NOMO-1 treated with DMSO at 0.1 percent for 48 hours (cell line): Measurements from ENCODE around the gene SLC35E3.
"Not testable (repeated sequence)": the region's sequence is repeated elsewhere in the genome, so short reads cannot be mapped to it uniquely, and the experiment has no call there.

Experiments
- DNase-seq: peaks from one replicate; lab custom pipeline; 2025; ENCODE audit not compliant: unreplicated experiment; lab: John Stamatoyannopoulos, UW

The SLC35E3 gene

DNA sequence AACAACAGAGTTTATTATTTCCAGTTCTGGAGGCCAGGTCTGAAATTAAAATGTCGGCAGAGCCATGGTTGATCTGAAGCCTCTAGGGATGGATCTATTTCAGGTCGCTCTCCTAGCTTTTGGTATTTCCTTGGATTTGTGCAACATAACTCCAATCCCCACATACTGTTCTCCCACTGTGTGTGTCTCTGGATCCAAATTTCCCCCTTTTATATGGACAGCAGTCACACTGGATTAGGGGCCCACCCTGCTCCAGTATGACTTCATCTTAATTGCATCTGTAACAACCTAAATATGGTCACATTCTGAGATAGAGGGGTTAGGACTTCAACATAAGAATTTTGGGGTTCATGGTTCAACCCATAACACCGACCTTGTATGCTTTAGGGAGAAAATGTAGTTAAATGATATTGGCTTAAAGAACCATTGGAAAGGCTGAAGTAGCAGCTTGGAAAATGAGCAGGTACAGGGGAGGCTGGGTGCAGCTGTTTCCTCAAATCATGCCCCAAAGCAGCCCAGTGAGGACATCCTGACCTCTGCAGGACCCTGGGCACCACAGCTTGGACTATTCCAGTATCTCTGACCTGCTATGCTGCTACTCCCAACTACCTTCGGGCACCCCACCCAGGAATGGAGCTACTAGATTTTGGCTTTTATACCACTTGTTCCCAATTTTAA is 48.1 kb downstream of the SLC35E3 start:
- DNase-seq, result no peak

DNA sequence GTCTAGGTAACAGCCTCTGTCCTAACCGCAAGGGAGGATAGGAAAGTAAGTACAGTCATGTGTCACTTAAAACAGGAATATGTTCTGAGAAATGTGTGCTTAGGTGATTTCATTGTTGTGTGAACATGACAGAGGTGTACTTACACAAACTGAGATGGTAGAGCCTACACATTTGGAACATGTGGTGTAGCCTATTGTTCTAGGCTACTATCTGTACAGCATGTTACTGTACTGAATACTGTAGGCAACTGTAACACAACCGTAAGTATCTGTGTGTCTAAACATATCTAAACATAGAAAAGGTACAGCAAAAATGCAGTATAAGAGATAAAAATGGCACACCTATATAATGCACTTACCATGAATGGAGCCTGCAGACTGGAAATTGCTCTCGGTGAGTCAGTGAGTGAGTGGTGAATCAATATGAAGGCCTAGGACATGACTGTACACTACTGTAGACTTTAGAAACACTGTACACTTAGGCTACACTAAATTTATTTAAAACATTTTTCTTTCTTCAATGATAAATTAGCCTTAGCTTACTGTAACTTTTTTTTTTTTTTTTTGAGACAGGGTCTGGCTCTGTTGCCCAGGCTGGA is 48.8 kb downstream of the SLC35E3 start:
- no peak for DNase-seq

DNA sequence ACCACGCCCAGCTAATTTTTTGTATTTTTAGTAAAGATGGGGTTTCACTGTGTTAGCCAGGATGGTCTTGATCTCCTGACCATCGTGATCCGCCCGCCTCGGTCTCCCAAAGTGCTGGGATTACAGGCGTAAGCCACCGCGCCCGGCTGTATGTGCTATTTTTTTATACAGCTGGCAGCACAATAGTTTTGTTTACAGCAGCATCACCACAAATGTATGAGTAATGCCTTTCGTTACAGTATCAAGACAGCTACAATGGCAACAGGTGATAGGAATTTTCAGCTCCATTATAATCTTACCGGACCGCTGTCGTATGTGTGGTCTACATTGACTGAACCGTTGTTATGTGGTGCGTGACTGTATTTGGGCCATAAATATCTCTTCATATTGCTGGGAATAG is 50.4 kb downstream of the SLC35E3 start:
- no peak for DNase-seq

DNA sequence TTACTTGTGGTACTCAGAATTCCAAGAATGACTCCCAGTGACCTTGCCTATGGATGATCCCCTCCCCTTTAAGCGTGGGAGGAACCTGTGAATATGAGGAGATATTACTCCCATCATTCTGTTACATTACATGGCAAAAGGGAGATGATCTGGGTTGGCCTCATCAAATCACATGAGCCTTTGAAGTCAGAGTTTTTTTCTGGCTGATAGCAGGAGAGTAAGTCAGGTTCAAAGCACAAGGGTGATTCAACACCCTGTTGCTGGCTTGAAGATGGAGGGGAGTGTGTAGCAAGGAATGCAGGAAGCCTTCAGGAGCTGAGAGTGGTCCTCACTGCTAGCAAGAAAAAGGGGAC is 52.9 kb downstream of the SLC35E3 start:
- DNase-seq, result no peak

DNA sequence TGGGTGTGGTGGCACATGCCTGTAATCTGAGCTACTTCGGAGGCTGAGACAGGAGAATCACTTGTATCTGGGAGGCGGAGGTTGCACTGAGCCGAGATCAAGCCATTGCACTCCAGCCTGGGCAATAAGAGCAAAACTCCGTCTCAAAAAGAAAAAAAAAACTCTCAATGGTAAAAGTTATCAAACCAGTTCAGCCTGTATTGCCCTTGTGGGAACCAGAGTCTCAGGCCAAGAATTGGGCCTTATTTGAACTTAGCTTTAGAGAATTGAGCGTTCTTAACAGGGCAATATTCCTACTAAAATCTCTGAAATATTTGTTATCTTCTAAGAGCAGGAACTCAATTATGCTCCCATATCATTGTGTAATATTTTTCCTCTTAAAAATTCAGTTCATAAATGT is 54.3 kb downstream of the SLC35E3 start:
- DNase-seq, result no peak

DNA sequence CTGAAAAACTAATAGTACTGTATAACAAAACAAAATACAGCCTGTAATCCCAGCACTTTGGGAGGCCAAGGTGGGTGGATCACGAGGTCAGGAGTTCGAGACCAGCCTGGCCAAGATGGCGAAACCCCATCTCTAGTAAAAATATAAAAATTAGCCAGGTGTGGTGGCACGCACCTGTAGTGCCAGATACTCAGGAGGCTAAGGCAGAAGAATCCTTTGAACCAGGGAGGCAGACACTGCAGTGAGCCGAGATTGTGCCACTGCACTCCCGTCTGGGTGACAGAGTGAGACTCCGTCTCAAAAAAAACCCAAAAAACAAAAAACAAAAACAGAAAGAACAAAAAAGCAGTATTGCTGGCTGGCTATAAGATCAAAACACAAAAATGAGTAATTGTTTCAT is 55.1 kb downstream of the SLC35E3 start:
- not testable (repeated sequence) for DNase-seq

DNA sequence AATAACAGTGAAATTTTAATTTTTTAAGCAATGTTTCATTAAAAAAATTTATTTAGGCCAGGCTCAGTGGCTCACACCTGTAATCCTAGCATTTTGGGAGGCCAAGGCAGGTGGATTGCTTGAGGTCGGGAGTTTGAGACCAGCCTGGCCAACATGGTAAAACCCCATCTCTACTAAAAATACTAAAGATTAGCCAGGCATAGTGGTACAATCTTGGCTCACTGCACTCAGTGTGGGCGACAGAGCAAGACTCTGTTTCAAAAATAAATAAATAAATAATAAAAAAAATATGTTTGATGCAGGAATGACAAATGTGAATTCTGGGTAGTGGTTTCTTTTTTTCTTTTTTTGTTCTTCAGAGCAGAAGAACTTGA is 56.4 kb downstream of the SLC35E3 start:
- not testable (repeated sequence) for DNase-seq

DNA sequence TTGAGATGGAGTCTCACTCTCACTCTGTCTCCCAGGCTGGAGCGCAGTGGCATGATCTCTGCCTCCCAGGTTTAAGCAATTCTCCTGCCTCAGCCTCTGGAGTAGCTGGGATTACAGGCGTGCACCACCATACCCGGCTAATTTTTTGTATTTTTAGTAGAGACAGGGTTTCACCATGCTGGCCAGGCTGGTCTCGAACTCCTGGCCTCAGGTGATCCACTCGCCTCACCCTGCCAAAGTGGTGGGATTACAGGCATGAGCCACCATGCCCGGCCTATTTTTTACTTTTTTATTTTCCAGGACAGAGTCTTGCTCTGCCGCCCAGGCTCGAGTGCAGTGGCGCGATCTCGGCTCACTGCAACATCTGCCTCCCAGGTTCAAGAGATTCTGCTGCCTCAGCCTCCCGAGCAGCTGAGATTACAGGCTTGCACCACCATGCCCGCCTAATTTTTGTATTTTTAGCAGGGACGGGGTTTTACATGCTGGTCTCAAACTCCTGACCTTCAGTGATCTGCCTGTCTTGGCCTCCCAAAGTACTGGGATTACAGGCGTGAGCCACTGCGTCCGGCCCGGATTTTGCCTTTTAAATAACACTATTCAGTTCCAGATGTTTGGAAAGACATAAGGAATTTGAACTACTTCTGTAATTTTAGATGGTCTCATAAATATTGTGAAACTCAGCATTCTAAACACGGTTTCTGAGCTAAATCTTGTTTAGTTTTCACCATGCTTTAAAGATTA is 57.1 kb downstream of the SLC35E3 start:
- DNase-seq, result not testable (repeated sequence)

DNA sequence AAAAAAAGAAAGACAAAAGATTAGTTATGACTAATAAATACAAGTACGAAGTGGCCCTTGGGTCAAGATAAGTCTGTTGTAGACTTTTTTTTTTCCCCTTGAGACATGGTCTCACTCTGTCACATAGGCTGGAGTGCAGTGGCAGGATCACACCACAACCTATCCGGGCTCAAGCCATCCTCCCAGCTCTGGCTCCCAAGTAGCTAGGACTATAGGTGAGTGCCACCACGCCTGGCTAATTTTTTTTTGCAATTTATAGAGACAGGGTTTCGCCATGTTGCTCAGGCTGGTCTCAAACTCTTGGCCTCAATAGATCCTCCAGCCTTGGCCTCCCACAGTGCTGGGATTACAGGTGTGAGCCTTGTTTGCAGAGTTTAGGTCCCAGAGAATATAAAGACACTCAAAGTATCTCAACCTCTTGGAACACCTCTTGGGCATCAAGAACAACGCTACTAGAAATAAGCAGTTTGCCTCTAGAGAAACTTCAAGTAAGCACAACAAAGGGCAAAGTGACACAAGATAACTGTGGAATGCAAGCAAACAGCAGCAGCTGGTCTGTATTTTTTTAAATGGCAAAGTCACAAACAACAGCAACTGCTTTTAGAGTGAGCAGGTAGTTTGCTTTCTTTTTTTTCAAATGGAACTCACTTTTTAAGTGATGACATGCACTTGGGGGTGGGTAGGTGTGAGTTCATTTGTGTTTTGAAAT is 58.1 kb downstream of the SLC35E3 start:
- DNase-seq, result no peak

DNA sequence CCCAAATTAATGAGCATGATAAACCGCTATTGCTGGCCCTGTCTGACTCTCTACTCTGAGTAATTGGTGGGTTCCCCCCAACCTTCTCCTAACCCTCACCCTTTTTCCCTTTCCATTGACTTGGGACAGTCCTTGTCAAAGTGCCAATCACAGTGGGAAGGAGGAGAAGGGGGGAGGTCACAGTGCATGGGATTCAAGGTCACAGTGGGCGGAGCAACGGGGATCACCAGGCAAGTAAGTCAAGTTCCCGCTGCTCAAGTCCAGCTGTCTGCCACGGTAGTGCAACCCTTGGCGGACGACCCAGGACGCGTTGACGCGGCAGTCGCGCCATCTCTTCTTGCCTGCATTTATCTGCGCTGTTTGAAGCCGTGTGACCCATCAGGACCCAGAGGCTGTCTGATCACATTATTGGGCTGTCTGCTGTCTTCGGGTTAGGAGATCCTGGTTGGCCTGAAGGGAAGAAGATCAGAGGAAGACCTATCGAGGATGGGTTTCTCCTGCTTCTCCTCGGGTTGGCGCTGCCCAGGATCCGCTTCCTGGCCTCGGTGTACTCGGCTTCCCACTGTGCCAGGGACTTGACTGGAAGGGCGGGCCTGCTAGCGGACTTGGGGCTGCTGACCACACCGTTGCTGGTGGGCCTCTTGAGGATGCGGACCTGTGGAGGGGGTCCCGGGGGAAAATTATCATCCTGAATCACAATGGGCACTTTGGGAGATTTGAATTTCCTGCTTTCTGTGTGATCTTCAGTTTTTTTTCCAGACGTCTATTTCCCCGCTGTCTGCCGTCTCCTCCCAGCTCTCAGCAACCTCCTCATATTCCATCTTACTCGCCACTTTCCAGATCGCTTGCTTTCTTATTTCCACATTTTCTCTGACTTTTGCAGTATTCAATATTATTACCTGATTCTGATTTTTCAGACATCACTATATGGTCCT is 58.9 kb downstream of the SLC35E3 start:
- DNase-seq, result no peak

DNA sequence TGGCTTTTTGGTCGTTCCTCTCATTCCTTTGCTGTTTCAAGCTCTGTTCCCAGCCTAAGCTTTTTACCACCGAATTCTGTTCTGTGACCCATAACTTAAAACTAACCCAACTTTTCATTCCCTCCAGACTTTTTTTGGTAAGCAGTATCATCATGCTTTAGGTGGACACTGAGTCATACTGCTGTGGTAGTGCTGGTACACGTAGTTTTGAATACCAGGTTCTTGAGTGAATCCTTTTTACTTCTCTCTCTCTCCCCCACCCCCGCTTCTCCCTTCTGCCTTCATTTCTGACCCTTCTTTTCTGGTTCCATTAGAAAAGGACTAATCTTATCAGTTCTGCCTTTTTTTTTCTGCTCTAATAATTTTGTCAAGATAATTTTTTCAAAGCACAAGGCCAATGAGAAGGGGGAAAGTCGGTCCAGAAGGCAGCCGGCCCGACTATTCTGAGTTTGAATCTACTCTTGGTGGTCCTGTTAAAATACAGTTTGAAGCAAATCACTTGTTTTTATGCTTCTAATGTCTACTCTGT is 59.7 kb downstream of the SLC35E3 start:
- DNase-seq, result no peak

DNA sequence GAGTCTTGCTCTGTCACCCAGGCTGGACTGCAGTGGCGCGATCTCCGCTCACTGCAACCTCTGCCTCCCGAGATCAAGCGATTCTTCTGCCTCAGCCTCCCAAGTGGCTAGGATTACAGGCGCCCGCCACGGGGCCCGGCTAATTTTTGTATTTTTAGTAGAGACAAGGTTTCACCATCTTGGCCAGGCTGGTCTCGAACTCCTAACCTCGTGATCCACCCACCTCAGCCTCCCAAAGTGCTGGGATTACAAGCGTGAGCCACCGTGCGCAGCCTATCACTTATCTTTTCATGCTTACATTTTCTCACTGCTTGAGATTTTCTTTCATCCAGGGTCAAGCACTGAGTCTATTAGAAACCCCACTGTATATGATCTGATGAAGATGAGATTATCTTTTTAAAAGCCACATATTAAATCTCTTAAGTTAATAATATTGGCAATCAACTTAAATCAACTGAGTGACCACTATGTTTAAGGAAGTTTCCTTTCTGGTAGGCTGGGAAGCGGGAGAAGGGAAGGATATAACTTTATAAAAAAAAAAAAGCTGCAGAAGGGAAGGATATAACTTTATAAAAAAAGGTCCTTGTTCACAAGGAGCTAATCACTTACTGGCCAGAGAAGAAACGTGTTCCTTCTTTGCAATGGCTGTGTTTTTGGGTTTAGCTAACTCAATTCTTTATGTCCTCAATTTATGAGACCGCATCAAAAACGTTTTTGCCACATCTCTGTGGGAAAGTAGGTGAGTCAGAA is 60.7 kb downstream of the SLC35E3 start:
- DNase-seq, result peak; percentile 40

DNA sequence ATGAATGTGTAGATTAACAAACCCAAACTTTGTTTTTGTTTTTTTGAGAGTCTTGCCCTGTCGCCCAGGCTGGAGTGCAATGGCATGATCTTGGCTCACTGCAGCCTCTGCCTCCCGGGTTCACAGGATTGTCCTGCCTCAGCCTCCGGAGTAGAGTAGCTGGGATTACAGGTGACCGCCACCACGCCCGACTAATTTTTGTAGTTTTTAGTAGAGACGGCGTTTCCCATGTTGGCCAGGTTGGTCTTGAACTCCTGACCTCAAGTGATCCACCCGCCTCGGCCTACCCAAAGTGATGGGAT is 61.2 kb downstream of the SLC35E3 start:
- not testable (repeated sequence) for DNase-seq

DNA sequence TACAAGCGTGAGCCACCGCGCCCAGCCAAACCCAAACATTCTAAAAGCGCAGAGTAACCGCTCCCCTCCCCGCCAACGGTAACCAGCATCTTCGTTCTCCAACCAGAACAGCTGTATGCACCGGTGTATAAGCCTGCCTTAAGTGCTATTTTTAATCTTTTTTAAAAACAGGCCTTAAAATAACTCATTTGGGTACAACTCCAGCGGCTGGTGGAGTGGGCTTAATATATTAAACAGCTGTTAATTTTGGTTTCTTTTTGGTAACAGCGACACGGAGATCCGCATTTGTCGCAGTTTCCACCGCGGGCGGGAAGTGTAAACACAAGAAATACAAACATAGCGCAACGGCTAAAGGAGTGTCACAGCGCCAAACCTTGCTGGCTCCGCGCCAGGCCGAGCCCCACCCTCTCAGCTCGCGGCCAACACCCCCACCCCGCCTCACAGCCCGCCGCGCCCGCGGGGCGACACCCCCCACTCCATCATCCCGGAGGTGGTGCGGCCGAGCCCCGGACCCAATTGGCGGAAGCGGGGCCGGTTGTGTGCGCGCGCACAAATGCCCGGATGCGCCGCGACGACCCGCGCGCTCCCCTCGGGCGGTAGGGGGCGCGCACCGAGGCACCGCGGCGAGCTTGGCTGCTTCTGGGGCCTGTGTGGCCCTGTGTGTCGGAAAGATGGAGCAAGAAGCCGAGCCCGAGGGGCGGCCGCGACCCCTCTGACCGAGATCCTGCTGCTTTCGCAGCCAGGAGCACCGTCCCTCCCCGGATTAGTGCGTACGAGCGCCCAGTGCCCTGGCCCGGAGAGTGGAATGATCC is 61.8 kb downstream of the SLC35E3 start, which contains the start of gene MDM2:
TSS of gene MDM2 (plus strand) at position 602 of the 812 bp plus-strand sequence. CDS start 301 bp downstream, outside the sequence.
- DNase-seq, result peak; percentile 92

DNA sequence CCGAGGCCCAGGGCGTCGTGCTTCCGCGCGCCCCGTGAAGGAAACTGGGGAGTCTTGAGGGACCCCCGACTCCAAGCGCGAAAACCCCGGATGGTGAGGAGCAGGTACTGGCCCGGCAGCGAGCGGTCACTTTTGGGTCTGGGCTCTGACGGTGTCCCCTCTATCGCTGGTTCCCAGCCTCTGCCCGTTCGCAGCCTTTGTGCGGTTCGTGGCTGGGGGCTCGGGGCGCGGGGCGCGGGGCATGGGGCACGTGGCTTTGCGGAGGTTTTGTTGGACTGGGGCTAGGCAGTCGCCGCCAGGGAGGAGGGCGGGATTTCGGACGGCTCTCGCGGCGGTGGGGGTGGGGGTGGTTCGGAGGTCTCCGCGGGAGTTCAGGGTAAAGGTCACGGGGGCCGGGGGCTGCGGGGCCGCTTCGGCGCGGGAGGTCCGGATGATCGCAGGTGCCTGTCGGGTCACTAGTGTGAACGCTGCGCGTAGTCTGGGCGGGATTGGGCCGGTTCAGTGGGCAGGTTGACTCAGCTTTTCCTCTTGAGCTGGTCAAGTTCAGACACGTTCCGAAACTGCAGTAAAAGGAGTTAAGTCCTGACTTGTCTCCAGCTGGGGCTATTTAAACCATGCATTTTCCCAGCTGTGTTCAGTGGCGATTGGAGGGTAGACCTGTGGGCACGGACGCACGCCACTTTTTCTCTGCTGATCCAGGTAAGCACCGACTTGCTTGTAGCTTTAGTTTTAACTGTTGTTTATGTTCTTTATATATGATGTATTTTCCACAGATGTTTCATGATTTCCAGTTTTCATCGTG is 62.6 kb downstream of the SLC35E3 start:
- DNase-seq, result peak; percentile 96

DNA sequence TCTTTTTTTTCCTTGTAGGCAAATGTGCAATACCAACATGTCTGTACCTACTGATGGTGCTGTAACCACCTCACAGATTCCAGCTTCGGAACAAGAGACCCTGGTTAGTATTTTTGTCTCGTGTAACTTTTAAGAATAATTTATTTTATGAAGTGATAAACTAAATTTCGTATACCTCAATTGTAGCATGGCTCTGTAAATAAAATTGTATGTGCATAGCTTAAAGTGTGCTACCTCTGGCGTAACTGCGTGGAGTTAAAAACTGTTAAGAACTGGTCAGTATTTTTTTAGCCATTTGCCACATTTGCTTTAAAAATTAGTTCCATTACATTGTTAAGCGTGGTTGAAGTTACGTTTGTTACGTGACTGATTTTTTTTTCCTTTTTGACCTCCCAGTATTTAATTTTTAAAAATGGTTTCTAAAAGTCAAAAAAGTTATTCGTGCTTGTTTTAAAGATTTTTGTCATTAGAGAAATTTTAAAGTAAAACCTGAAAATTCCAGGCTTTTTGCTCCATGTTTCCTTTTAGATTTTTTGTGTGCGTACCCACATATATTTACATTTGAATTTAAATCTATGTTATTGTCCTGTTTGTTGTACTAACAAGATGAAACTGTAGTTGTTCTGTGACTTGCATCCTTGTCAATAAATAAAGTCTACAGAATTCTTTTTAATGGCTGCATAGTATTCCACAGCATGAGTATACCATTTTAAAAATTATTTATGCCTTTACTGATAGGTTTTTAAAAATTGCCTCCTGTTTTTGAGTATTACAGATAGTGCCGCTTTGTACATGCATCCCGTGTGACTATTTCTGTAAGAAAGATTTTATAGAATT is 63.4 kb downstream of the SLC35E3 start:
- DNase-seq, result no peak

DNA sequence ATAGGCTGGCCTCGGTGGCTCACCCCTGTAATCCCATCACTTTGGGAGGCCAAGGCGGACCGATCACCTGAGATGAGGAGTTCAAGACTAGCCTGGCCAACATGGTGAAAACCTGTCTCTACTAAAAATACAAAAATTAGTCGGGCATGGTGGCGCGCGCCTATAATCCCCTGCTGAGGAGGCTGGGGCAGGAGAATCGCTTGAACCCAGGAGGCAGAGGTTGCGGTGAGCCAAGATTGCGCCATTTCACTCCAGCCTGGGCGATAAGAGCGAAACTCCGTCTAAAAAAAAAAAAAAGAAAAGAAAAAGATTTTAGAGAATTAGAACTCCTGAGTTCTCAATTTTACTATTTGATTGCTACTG is 64.0 kb downstream of the SLC35E3 start:
- not testable (repeated sequence) for DNase-seq
